Adrenal gland (tissue), 12 donors: ENCODE results near the gene BABAM2. TPM values are rescaled to one million over a fixed set of nuclear protein-coding genes. Genes with fewer than 3 reads are reported as not detected.
A peak's percentile ranks its signal among the peaks of the same experiment; 100 is the strongest.

Source experiments
- DNase-seq, 7 donors: peaks; one replicate each; pipeline ENCODE4 v3.0.0-alpha.2; 2019 to 2020
- H3K27ac ChIP-seq, 5 donors: fragments of 200-600 bp; sonication (generic) in 4 of 5; 1 replicate in 3 of 5; 2 replicates in 2 of 5; pipeline versions ENCODE4 v1.5.1 to v1.8.0; 2016 to 2020; ENCODE audit warnings: mild to moderate bottlenecking in 1 of 5
- H3K27me3 ChIP-seq: fragments of 200-600 bp; 2 replicates; pipeline ENCODE4 v1.8.0; 2021
- H3K36me3 ChIP-seq, 2 donors: fragments of 200-600 bp; replicated peaks in 1 of 2; 1 replicate in 1 of 2; 2 replicates in 1 of 2; pipeline versions ENCODE4 v1.5.1 to v1.8.0; 2018 to 2022
- H3K4me1 ChIP-seq, 2 donors: fragments of 200-600 bp; replicated peaks in 1 of 2; 1 replicate in 1 of 2; 2 replicates in 1 of 2; pipeline versions ENCODE4 v1.5.1 to v1.8.0; 2018 to 2021
- H3K4me3 ChIP-seq, 4 donors: fragments of 200-600 bp; sonication (generic) in 3 of 4; one replicate each; pipeline ENCODE4 v1.5.1; 2016 to 2018
- H3K9me3 ChIP-seq, 3 donors: fragments of 200-600 bp; sonication (generic) in 1 of 3; replicated peaks in 1 of 3; 1 replicate in 2 of 3; 2 replicates in 1 of 3; pipeline versions ENCODE4 v1.5.1 to v1.8.0; 2016 to 2021
- POLR2A ChIP-seq, 2 donors: fragments of 450-650 bp; IDR thresholded peaks; one replicate each; pipeline ENCODE4 v1.6.1; 2017; ENCODE audit warnings: antibody characterized with exemption in 2 of 2, mild to moderate bottlenecking in 2 of 2, moderate library complexity in 1 of 2
- WGBS, 4 donors: extraction: QIAGEN DNeasy Blood & Tissue Kit in 2 of 4; methylation state at CpG; one replicate each; pipeline versions ENCODE4 v1.1.5 to v1.1.7; 2013 to 2017; 5-methylcytosine and 5-hydroxymethylcytosine counted together
- intact Hi-C, 2 donors: fragments of 100-400 bp; cut with DNase I; formaldehyde crosslinking; loops; one replicate each; pipeline versions ENCODE4 v1.14.1 to v1.15.0; 2022 to 2023
- polyA plus RNA-seq, 3 donors: library from polyadenylated mRNA; stranded (reverse); fragments of 200-250 nt in 2 of 3; fragments of 350-450 nt in 1 of 3; fragmentation: Illumina TruSeq in 1 of 3; extraction: RNeasy Lipid Tissue Mini Kit (QIAGEN cat#74804) in 1 of 3; gene quantifications; one replicate each; pipeline ENCODE4 v1.2.3, GENCODE V29; 2013 to 2014
- total RNA-seq, 9 donors: library from RNA; depleted of rRNA in 4 of 9; stranded (reverse); fragments of >200 nt in 4 of 9; fragments of 120-200 nt in 1 of 9; fragmentation: NEBNext Ultra II Directional in 1 of 9; extraction: Animal tissue kit (Norgen Biotek cat#: 25700) in 1 of 9; gene quantifications; one replicate each; pipeline versions ENCODE4 v1.1.0 to v1.2.4, GENCODE V29; 2013 to 2023
- TF ChIP-seq, protein P1 (sequence below), 6 experiments: fragments of 450-650 bp in 4 of 6; fragments of 200-600 bp in 2 of 6; sonication (generic) in 1 of 6; IDR thresholded peaks; 1 replicate in 5 of 6; 2 replicates in 1 of 6; pipeline versions ENCODE4 v1.5.1 to v1.8.0; 2016 to 2021; ENCODE audit warnings: antibody characterized with exemption in 6 of 6, mild to moderate bottlenecking in 2 of 6, moderate library complexity in 1 of 6
- donor health status: healthy with polysubstance abuse.
- donor health status: Bipolar disorder and iron deficiency.
- donor health status: DM: yes; HTN: yes; CAD: no.
- donor health status: DM: no; HTN: no; CAD: no.
- donor health status: DM: no; HTN: no; CAD: no.
- donor health status: DM: yes; HTN: yes; CAD: no.

Gene BABAM2
- total and polyA plus RNA-seq, 12 donors = 88.2 to 925 (median 357) TPM

DNA sequence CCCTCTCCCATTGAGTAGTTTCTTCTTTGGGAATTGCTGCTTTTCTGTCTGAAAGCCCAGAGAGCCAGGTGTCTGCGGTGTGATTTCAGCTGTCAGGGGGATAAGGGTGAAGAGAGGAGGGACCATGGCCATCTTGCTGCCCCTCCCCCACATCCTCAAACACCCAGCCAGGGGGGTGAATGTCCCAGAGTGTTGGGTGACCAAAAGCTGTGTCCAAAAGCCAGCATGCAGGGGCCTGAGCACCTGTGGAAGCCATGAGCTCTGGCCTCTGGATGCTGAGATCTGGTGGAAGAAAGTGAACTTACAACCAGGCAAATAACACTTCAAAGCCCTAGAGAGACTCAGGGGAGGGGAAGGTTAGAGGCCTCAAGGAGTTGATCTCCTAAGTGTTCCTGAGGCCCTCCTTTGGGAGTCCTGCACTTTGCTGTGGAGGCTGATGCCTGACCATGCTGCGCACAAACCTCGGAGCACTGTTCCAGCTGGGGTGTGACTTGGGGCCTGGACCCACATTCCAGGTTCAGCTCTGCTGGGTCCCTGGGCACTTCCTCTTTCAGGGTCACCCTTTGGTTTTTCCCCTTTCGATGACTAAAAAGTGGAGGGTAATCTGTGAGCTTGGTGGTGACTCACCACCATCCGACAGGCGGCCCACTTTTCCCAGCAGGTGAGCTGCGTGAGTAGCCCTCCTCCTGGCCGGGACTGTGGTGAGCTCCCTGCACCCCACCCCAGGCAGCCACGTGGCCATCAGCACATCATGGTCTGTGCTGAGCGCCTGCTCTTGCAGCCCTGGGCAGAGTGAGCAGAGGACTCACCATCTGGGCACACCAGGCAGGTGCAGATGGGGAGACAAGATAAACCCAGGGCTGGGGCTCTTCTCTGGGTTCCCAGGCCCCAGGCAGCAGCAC is 435.3 kb downstream of the BABAM2 start:
- H3K36me3 ChIP-seq = no peaks in the 10 kb centered on the region
- WGBS, 4 donors = 84 to 100% (median 87%) methylated on average over 3 to 10 of the region's 10 CpGs
- peaks cover 12 to 52% of the 10 kb centered on the region in 2 donors for H3K4me1 ChIP-seq
- intact Hi-C loops = no loop called here
- TF ChIP-seq, protein P1, sequence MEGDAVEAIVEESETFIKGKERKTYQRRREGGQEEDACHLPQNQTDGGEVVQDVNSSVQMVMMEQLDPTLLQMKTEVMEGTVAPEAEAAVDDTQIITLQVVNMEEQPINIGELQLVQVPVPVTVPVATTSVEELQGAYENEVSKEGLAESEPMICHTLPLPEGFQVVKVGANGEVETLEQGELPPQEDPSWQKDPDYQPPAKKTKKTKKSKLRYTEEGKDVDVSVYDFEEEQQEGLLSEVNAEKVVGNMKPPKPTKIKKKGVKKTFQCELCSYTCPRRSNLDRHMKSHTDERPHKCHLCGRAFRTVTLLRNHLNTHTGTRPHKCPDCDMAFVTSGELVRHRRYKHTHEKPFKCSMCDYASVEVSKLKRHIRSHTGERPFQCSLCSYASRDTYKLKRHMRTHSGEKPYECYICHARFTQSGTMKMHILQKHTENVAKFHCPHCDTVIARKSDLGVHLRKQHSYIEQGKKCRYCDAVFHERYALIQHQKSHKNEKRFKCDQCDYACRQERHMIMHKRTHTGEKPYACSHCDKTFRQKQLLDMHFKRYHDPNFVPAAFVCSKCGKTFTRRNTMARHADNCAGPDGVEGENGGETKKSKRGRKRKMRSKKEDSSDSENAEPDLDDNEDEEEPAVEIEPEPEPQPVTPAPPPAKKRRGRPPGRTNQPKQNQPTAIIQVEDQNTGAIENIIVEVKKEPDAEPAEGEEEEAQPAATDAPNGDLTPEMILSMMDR (IDR thresholded peaks at IDR 0.05) = no peak
- TF ChIP-seq POLR2A (IDR thresholded peaks at IDR 0.05) = no peak
- peak overlapping the region in 1 of 5 donors; percentile 20 for H3K27ac ChIP-seq
- no peaks in the 10 kb centered on the region for H3K27me3 ChIP-seq
- H3K4me3 ChIP-seq = no peak overlapping the region
- DNase-seq = peak in 4 of 7 donors; percentile 13 to 56 (median 21)
- H3K9me3 ChIP-seq = no peaks in the 10 kb centered on the region

DNA sequence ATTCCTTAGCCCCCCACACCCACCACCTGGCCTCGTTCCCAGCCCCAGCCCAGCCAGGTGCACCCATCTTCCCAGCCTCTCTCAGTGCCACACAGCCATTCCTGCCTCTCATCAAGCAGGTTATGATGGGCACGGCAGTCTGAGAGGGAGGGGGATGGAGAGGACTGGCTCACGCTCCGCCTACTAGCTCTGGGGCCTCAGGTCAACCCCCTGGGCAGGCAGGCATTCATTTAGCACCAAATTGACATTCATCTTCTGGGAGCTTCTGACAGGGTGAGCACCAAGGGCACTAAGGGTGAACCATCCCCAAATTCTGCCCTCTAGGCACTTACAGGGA is 435.9 kb downstream of the BABAM2 start:
- peak in 1 of 7 donors; percentile 48 for DNase-seq
- Histone ChIP-seq H3K4me3 (no peak overlapping the region), H3K9me3 (no peaks in the 10 kb centered on the region), H3K4me1 (peaks cover 12 to 52% of the 10 kb centered on the region in 2 donors), H3K36me3 (no peaks in the 10 kb centered on the region), H3K27me3 (no peaks in the 10 kb centered on the region), H3K27ac (peak overlapping the region in 1 of 5 donors; percentile 20)
- TF ChIP-seq POLR2A (IDR thresholded peaks at IDR 0.05) = no peak
- TF ChIP-seq, protein P1 (IDR thresholded peaks at IDR 0.05) = no peak
- intact Hi-C loops = no loop called here
- 91 to 100% (median 95%) methylated on average over 1 to 4 of the region's 4 CpGs for WGBS, 4 donors

DNA sequence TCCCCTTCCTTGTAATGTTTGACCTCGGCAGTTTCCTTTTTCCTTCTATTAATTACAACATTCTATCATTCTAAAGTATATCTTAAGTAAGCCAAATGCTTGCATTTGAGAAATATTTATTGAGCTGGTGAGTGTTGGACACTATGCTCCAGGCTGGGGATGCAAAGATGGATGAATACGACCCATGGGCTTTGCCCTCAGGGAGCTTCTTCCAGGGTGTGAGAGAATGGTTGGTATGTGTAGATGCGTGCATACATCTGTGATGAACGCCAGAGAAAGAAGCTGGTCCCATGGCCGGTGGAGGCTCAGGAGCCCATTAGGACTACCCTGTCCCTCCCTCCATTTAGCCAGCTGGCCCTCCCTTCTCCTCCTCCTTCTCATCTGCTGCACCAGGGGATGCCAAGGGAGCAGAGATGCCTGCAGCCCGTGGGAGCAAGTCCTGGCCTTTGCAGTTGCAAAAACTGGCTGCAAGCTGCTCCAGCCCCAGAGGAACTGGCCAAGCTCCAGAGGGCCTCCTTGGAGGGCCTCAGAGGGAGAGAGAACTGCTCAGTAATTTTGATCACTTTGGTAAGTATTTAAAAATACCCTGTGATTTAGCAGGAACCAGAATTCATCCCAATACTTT is 436.5 kb downstream of the BABAM2 start:
- H3K9me3 ChIP-seq = no peaks in the 10 kb centered on the region
- no peak overlapping the region for H3K4me3 ChIP-seq
- intact Hi-C loops = no loop called here
- peak in 3 of 7 donors; percentile 33 to 39 (median 33) for DNase-seq
- WGBS, 4 donors = 77 to 85% (median 80%) methylated on average over 6 of the region's 6 CpGs
- TF ChIP-seq, protein P1 (IDR thresholded peaks at IDR 0.05) = no peak
- no peak for TF ChIP-seq POLR2A (IDR thresholded peaks at IDR 0.05)
- peak overlapping the region in 2 of 5 donors; percentile 51 to 58 for H3K27ac ChIP-seq
- peaks cover 12 to 52% of the 10 kb centered on the region in 2 donors for H3K4me1 ChIP-seq
- no peaks in the 10 kb centered on the region for H3K36me3 ChIP-seq
- no peaks in the 10 kb centered on the region for H3K27me3 ChIP-seq

DNA sequence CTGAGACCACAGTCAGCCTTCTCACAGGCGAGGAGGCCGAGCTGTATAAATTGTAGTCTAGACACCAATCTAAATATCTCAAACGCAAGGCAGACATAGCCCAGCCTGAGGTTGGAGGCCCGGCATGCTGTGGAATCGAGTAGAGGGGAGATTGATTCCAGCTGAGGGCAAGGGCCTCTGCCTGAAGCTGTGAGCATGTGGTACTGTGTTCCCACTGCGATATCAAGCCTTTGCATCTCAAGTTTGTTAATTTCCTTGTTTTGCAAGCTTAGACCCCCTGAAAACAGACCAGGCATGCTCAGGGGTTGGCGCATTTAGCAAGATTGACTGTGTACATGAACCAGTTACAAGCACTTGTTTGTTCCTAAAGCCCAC is 437.0 kb downstream of the BABAM2 start:
- 70 to 94% (median 86%) methylated on average over 7 of the region's 7 CpGs for WGBS, 4 donors
- intact Hi-C loops = no loop called here
- H3K27ac ChIP-seq = peak overlapping the region in 2 of 5 donors; percentile 51 to 58
- no peak overlapping the region for H3K4me3 ChIP-seq
- no peaks in the 10 kb centered on the region for H3K36me3 ChIP-seq
- TF ChIP-seq, protein P1 (IDR thresholded peaks at IDR 0.05) = no peak
- TF ChIP-seq POLR2A (IDR thresholded peaks at IDR 0.05) = no peak
- peak in 2 of 7 donors; percentile 9 to 13 for DNase-seq
- H3K27me3 ChIP-seq = no peaks in the 10 kb centered on the region
- H3K9me3 ChIP-seq = no peaks in the 10 kb centered on the region
- H3K4me1 ChIP-seq = peaks cover 12 to 48% of the 10 kb centered on the region in 2 donors
